GM12891 (cell line): Measurements from ENCODE around the gene TRAPPC12.

Source experiments
- PAX5 ChIP-seq: IDR thresholded peaks from 2 replicates; pipeline ENCODE4 v1.6.1; 2011; ENCODE audit warnings: low read length, moderate library complexity, mild to moderate bottlenecking; ENCODE audit not compliant: insufficient read depth, severe bottlenecking
- POLR2A ChIP-seq: IDR thresholded peaks from 2 replicates; pipeline ENCODE4 v1.6.1; 2011; ENCODE audit warnings: low read depth, low read length, control low read depth
- POLR2AphosphoS5 ChIP-seq: IDR thresholded peaks from 2 replicates; pipeline ENCODE4 v1.6.1; 2011; ENCODE audit warnings: low read depth, low read length, control low read depth
- POU2F2 ChIP-seq: IDR thresholded peaks from 2 replicates; pipeline ENCODE4 v1.6.1; 2011; ENCODE audit warnings: low read depth, mild to moderate bottlenecking, control low read depth, low read length, moderate library complexity
- SPI1 ChIP-seq: IDR thresholded peaks from 2 replicates; pipeline ENCODE4 v1.6.1; 2011; ENCODE audit warnings: low read depth, low read length, control low read depth
- TAF1 ChIP-seq: IDR thresholded peaks from 2 replicates; pipeline ENCODE4 v1.6.1; 2011; ENCODE audit warnings: low read depth, low read length, control low read depth

DNA sequence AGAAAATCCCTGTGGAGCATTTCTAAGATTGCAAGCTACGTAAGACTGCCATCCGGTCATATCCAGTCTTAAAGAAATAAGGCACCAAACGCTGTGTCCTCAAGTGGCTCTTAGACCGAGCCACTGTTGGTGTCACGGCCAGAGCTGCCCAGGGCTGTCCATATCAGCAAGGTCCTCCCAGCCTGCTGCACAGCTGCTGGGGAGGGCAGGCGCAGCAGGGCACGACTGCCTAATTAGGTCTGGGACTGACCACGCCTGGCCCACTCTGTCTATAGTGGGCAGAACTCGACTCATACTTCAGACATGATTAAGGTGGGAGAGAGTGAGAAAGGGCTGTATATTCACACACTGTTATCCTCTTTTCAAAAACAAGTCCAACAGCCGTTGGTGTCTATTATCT is 41.2 kb upstream of the TRAPPC12 start:
- no peak for TF ChIP-seq POLR2AphosphoS5
- TF ChIP-seq TAF1, result no peak
- no peak for TF ChIP-seq POLR2A
- TF ChIP-seq SPI1, result no peak
- no peak for TF ChIP-seq POU2F2
- no peak for TF ChIP-seq PAX5
